ENCODE results near the gene SERPINB10. TPM values are rescaled to one million over a fixed set of nuclear protein-coding genes. Genes with fewer than 3 reads are reported as not detected.
"Not testable (repeated sequence)": the region's sequence is repeated elsewhere in the genome, so short reads cannot be mapped to it uniquely, and the experiment has no call there.

SERPINB10 gene
- polyA plus RNA-seq, 1 donor, result not detected

GRCh38 chr18:63909870-63910269 is 2.1 kb downstream of the SERPINB10 start:
- 100% methylated on average over 1 of the region's 2 CpGs for WGBS (ENCODE audit: insufficient coverage, low lambda C conversion rate)
- no peak overlapping the region for H3K4me3 ChIP-seq (ENCODE audit: low read length)
- no peaks in the 10 kb centered on the region for H3K9me3 ChIP-seq (ENCODE audit: control insufficient read depth, low read depth, low read length)
- DNase-seq, result no peak
- H3K4me1 ChIP-seq (ENCODE audit: control insufficient read depth, insufficient read depth, low read length), result no peaks in the 10 kb centered on the region
- no peaks in the 10 kb centered on the region for H3K36me3 ChIP-seq (ENCODE audit: control insufficient read depth, insufficient read depth, low read length)
- no peak overlapping the region for H3K27ac ChIP-seq (ENCODE audit: low read length)
- H3K27me3 ChIP-seq (ENCODE audit: control insufficient read depth, insufficient read depth, low read length), result no peaks in the 10 kb centered on the region

- no peak overlapping the region for H3K27ac ChIP-seq (ENCODE audit: low read length)
- H3K27me3 ChIP-seq (ENCODE audit: control insufficient read depth, insufficient read depth, low read length), result no peaks in the 10 kb centered on the region
- WGBS (ENCODE audit: insufficient coverage, low lambda C conversion rate), result 100% methylated on average over 1 of the region's 5 CpGs
- H3K4me3 ChIP-seq (ENCODE audit: low read length), result no peak overlapping the region
- no peaks in the 10 kb centered on the region for H3K9me3 ChIP-seq (ENCODE audit: control insufficient read depth, low read depth, low read length)
- no peaks in the 10 kb centered on the region for H3K4me1 ChIP-seq (ENCODE audit: control insufficient read depth, insufficient read depth, low read length)
- DNase-seq, result no peak
- H3K36me3 ChIP-seq (ENCODE audit: control insufficient read depth, insufficient read depth, low read length), result no peaks in the 10 kb centered on the region
These were observed 10.1 kb downstream of the SERPINB10 start for GRCh38 chr18:63917817-63918216.

- H3K4me1 ChIP-seq (ENCODE audit: control insufficient read depth, insufficient read depth, low read length), result no peaks in the 10 kb centered on the region
- no peaks in the 10 kb centered on the region for H3K27me3 ChIP-seq (ENCODE audit: control insufficient read depth, insufficient read depth, low read length)
- H3K4me3 ChIP-seq (ENCODE audit: low read length), result no peak overlapping the region
- no CpG with 5 or more reads among the region's 2 CpGs for whole genome bisulfite sequencing (ENCODE audit: insufficient coverage, low lambda C conversion rate)
- H3K36me3 ChIP-seq (ENCODE audit: control insufficient read depth, insufficient read depth, low read length), result no peaks in the 10 kb centered on the region
- no peaks in the 10 kb centered on the region for H3K9me3 ChIP-seq (ENCODE audit: control insufficient read depth, low read depth, low read length)
- no peak overlapping the region for H3K27ac ChIP-seq (ENCODE audit: low read length)
- DNase-seq, result no peak
These were observed 14.3 kb downstream of the SERPINB10 start for GRCh38 chr18:63922049-63922448.

GRCh38 chr18:63924551-63924950 is 16.8 kb downstream of the SERPINB10 start:
- no peaks in the 10 kb centered on the region for H3K9me3 ChIP-seq (ENCODE audit: control insufficient read depth, low read depth, low read length)
- H3K27me3 ChIP-seq (ENCODE audit: control insufficient read depth, insufficient read depth, low read length), result no peaks in the 10 kb centered on the region
- 100% methylated on average over 1 of the region's 1 CpG for WGBS (ENCODE audit: insufficient coverage, low lambda C conversion rate)
- H3K36me3 ChIP-seq (ENCODE audit: control insufficient read depth, insufficient read depth, low read length), result no peaks in the 10 kb centered on the region
- no peak overlapping the region for H3K4me3 ChIP-seq (ENCODE audit: low read length)
- no peaks in the 10 kb centered on the region for H3K4me1 ChIP-seq (ENCODE audit: control insufficient read depth, insufficient read depth, low read length)
- no peak overlapping the region for H3K27ac ChIP-seq (ENCODE audit: low read length)
- no peak for DNase-seq

GRCh38 chr18:63928331-63928730 is 20.6 kb downstream of the SERPINB10 start:
- H3K9me3 ChIP-seq (ENCODE audit: control insufficient read depth, low read depth, low read length), result no peaks in the 10 kb centered on the region

GRCh38 chr18:63929369-63929768 is 21.6 kb downstream of the SERPINB10 start:
- not testable (repeated sequence) for H3K4me1 ChIP-seq (ENCODE audit: control insufficient read depth, insufficient read depth, low read length); H3K4me3 ChIP-seq (ENCODE audit: low read length); H3K27ac ChIP-seq (ENCODE audit: low read length); H3K36me3 ChIP-seq (ENCODE audit: control insufficient read depth, insufficient read depth, low read length); H3K9me3 ChIP-seq (ENCODE audit: control insufficient read depth, low read depth, low read length); DNase-seq; H3K27me3 ChIP-seq (ENCODE audit: control insufficient read depth, insufficient read depth, low read length)

More at GRCh38 chr18:63928331-63928730, 20.6 kb downstream of the SERPINB10 start:
- no peak for DNase-seq
- H3K36me3 ChIP-seq (ENCODE audit: control insufficient read depth, insufficient read depth, low read length), result no peaks in the 10 kb centered on the region
- WGBS (ENCODE audit: insufficient coverage, low lambda C conversion rate), result 93% methylated on average over 4 of the region's 8 CpGs
- no peaks in the 10 kb centered on the region for H3K4me1 ChIP-seq (ENCODE audit: control insufficient read depth, insufficient read depth, low read length)
- H3K27ac ChIP-seq (ENCODE audit: low read length), result no peak overlapping the region
- H3K4me3 ChIP-seq (ENCODE audit: low read length), result no peak overlapping the region
- H3K27me3 ChIP-seq (ENCODE audit: control insufficient read depth, insufficient read depth, low read length), result no peaks in the 10 kb centered on the region

GRCh38 chr18:63930773-63931354 is 23.1 kb downstream of the SERPINB10 start:
- H3K27ac ChIP-seq (ENCODE audit: low read length), result no peak overlapping the region
- no peaks in the 10 kb centered on the region for H3K27me3 ChIP-seq (ENCODE audit: control insufficient read depth, insufficient read depth, low read length)
- H3K4me1 ChIP-seq (ENCODE audit: control insufficient read depth, insufficient read depth, low read length), result no peaks in the 10 kb centered on the region
- no peak for DNase-seq
- H3K36me3 ChIP-seq (ENCODE audit: control insufficient read depth, insufficient read depth, low read length), result no peaks in the 10 kb centered on the region
- no peaks in the 10 kb centered on the region for H3K9me3 ChIP-seq (ENCODE audit: control insufficient read depth, low read depth, low read length)
- whole genome bisulfite sequencing (ENCODE audit: insufficient coverage, low lambda C conversion rate), result no CpG with 5 or more reads among the region's 3 CpGs
- no peak overlapping the region for H3K4me3 ChIP-seq (ENCODE audit: low read length)

GRCh38 chr18:63936156-63936931 is 28.6 kb downstream of the SERPINB10 start:
- Histone ChIP-seq H3K4me3 (ENCODE audit: low read length) (peak overlapping the region; percentile 33), H3K4me1 (ENCODE audit: control insufficient read depth, insufficient read depth, low read length) (no peaks in the 10 kb centered on the region), H3K36me3 (ENCODE audit: control insufficient read depth, insufficient read depth, low read length) (no peaks in the 10 kb centered on the region), H3K9me3 (ENCODE audit: control insufficient read depth, low read depth, low read length) (no peaks in the 10 kb centered on the region), H3K27me3 (ENCODE audit: control insufficient read depth, insufficient read depth, low read length) (peaks cover 24% of the 10 kb centered on the region), H3K27ac (ENCODE audit: low read length) (no peak overlapping the region)
- WGBS (ENCODE audit: insufficient coverage, low lambda C conversion rate), result no CpG with 5 or more reads among the region's 54 CpGs
- DNase-seq, result peak; percentile 45 to 56

- no peak for DNase-seq
- 67% methylated on average over 6 of the region's 19 CpGs for WGBS (ENCODE audit: insufficient coverage, low lambda C conversion rate)
- Histone ChIP-seq H3K27me3 (ENCODE audit: control insufficient read depth, insufficient read depth, low read length) (peaks cover 24% of the 10 kb centered on the region), H3K9me3 (ENCODE audit: control insufficient read depth, low read depth, low read length) (no peaks in the 10 kb centered on the region), H3K36me3 (ENCODE audit: control insufficient read depth, insufficient read depth, low read length) (no peaks in the 10 kb centered on the region), H3K4me1 (ENCODE audit: control insufficient read depth, insufficient read depth, low read length) (no peaks in the 10 kb centered on the region), H3K27ac (ENCODE audit: low read length) (no peak overlapping the region), H3K4me3 (ENCODE audit: low read length) (peak overlapping the region; percentile 33)
These were observed 29.2 kb downstream of the SERPINB10 start for GRCh38 chr18:63936932-63937393.

GRCh38 chr18:63940008-63940407 is 32.2 kb downstream of the SERPINB10 start:
- WGBS (ENCODE audit: insufficient coverage, low lambda C conversion rate), result no CpG with 5 or more reads among the region's 8 CpGs
- no peak for DNase-seq
- H3K9me3 ChIP-seq (ENCODE audit: control insufficient read depth, low read depth, low read length), result no peaks in the 10 kb centered on the region
- no peak overlapping the region for H3K27ac ChIP-seq (ENCODE audit: low read length)
- peaks cover 24% of the 10 kb centered on the region for H3K27me3 ChIP-seq (ENCODE audit: control insufficient read depth, insufficient read depth, low read length)
- H3K36me3 ChIP-seq (ENCODE audit: control insufficient read depth, insufficient read depth, low read length), result no peaks in the 10 kb centered on the region
- H3K4me1 ChIP-seq (ENCODE audit: control insufficient read depth, insufficient read depth, low read length), result no peaks in the 10 kb centered on the region
- no peak overlapping the region for H3K4me3 ChIP-seq (ENCODE audit: low read length)
